HG02798 (cell line): Measurements from ENCODE around the gene C1orf159.

Source experiments
- ATAC-seq: cut with Tn5 transposase; IDR thresholded peaks from one replicate; pipeline ENCODE4 v1.9.1; 2021; ENCODE audit warnings: mild to moderate bottlenecking; ENCODE audit not compliant: unreplicated experiment, poor library complexity

Gene C1orf159

GRCh38 chr1:1044455-1045078, 71.3 kb downstream of the C1orf159 start:
- no peak for ATAC-seq

GRCh38 chr1:1043921-1044320, 72.0 kb downstream of the C1orf159 start:
- ATAC-seq = no peak

- ATAC-seq = no peak
Observed at GRCh38 chr1:1043411-1043810, 72.5 kb downstream of the C1orf159 start.

GRCh38 chr1:1042835-1043234, 73.1 kb downstream of the C1orf159 start:
- no peak for ATAC-seq

GRCh38 chr1:1041873-1042272, 74.0 kb downstream of the C1orf159 start:
- ATAC-seq = no peak

- ATAC-seq = no peak
Observed at GRCh38 chr1:1041092-1041523, 74.8 kb downstream of the C1orf159 start.

- ATAC-seq = no peak
Observed at GRCh38 chr1:1040004-1040991, 75.6 kb downstream of the C1orf159 start.

GRCh38 chr1:1039145-1039910, 76.6 kb downstream of the C1orf159 start:
- ATAC-seq = no peak

GRCh38 chr1:1038694-1039093, 77.2 kb downstream of the C1orf159 start:
- peak; percentile 28 for ATAC-seq

- no peak for ATAC-seq
Observed at GRCh38 chr1:1037366-1038327, 78.2 kb downstream of the C1orf159 start.

- no peak for ATAC-seq
Observed at GRCh38 chr1:1035291-1035943, 80.5 kb downstream of the C1orf159 start.

GRCh38 chr1:1034439-1034781, 81.5 kb downstream of the C1orf159 start:
- ATAC-seq = no peak

GRCh38 chr1:1033731-1034438, 82.0 kb downstream of the C1orf159 start:
- ATAC-seq = no peak

GRCh38 chr1:1033009-1033587, 82.8 kb downstream of the C1orf159 start:
- ATAC-seq = peak; percentile 91

GRCh38 chr1:1032424-1032823, 83.5 kb downstream of the C1orf159 start:
- ATAC-seq = no peak
